MM.1S (cell line): ENCODE results near the gene SNTB2.

Source experiments
- DNase-seq: peaks from one replicate; pipeline ENCODE4 v3.0.0-alpha.2; 2015
- H2AFZ ChIP-seq: fragments of 300-600 bp; sonication (generic); 2 replicates; pipeline ENCODE4 v1.6.0; 2016; ENCODE audit warnings: antibody characterized with exemption, low read length
- H3F3A ChIP-seq: fragments of 300-600 bp; sonication (generic); 2 replicates; pipeline ENCODE4 v1.6.1; 2016; ENCODE audit warnings: mild to moderate bottlenecking, antibody characterized with exemption, low read length, moderate library complexity, mixed read lengths; ENCODE audit not compliant: insufficient read depth
- H3K27ac ChIP-seq: fragments of 300-600 bp; sonication (generic); 2 replicates; pipeline ENCODE4 v1.5.1; 2016; ENCODE audit warnings: mild to moderate bottlenecking, low read length
- H3K27me3 ChIP-seq: fragments of 300-600 bp; sonication (generic); replicated peaks from 2 replicates; pipeline ENCODE4 v1.6.0; 2016; ENCODE audit warnings: low read length; ENCODE audit not compliant: insufficient read depth
- H3K36me3 ChIP-seq: fragments of 300-600 bp; sonication (generic); replicated peaks from 2 replicates; pipeline ENCODE4 v1.6.1; 2016; ENCODE audit warnings: mild to moderate bottlenecking, low read length, mixed read lengths; ENCODE audit not compliant: insufficient read depth
- H3K4me1 ChIP-seq: fragments of 300-600 bp; sonication (generic); 2 replicates; pipeline ENCODE4 v1.6.1; 2016; ENCODE audit warnings: low read length, mixed read lengths
- H3K4me2 ChIP-seq: fragments of 300-600 bp; sonication (generic); 2 replicates; pipeline ENCODE4 v1.6.0; 2016; ENCODE audit warnings: low read depth, low read length
- H3K4me3 ChIP-seq: fragments of 300-600 bp; sonication (generic); 2 replicates; pipeline ENCODE4 v1.5.1; 2016; ENCODE audit warnings: low read length, mixed read lengths
- H3K79me2 ChIP-seq: fragments of 300-600 bp; sonication (generic); 2 replicates; pipeline ENCODE4 v1.6.1; 2016; ENCODE audit warnings: mixed run types, low read length, mixed read lengths
- H3K9ac ChIP-seq: fragments of 300-600 bp; sonication (generic); 2 replicates; pipeline ENCODE4 v1.6.1; 2016; ENCODE audit warnings: low read length, mixed read lengths
- H3K9me2 ChIP-seq: fragments of 300-600 bp; sonication (generic); replicated peaks from 2 replicates; pipeline ENCODE4 v1.6.1; 2016; ENCODE audit warnings: mild to moderate bottlenecking, low read length, mixed read lengths; ENCODE audit not compliant: insufficient read depth
- H3K9me3 ChIP-seq: fragments of 300-600 bp; sonication (generic); replicated peaks from 2 replicates; pipeline ENCODE4 v1.6.1; 2016; ENCODE audit warnings: mild to moderate bottlenecking, low read length, mixed read lengths; ENCODE audit not compliant: insufficient read depth
- H4K20me1 ChIP-seq: fragments of 300-600 bp; sonication (generic); 2 replicates; pipeline ENCODE4 v1.6.1; 2016; ENCODE audit warnings: mild to moderate bottlenecking, low read length, moderate library complexity, mixed read lengths; ENCODE audit not compliant: insufficient read depth
- CTCF ChIP-seq: fragments of 300-600 bp; sonication (generic); IDR thresholded peaks from 2 replicates; pipeline ENCODE4 v1.5.1; 2016; ENCODE audit warnings: antibody characterized with exemption, low read length, mixed read lengths
- EZH2 ChIP-seq: fragments of 300-600 bp; sonication (generic); optimal IDR thresholded peaks from 2 replicates; pipeline ENCODE3; 2017; ENCODE audit warnings: low read depth, mild to moderate bottlenecking, antibody characterized with exemption, low read length, mixed read lengths
- EZH2phosphoT487 ChIP-seq: fragments of 300-600 bp; sonication (generic); IDR thresholded peaks from 2 replicates; pipeline ENCODE4 v1.6.1; 2018; ENCODE audit warnings: antibody characterized with exemption, low read length

The SNTB2 gene

GRCh38 chr16:69326172-69326873, 139.4 kb downstream of the SNTB2 start:
- H3K27ac ChIP-seq: no peak overlapping the region
- H3K9ac ChIP-seq: no peak overlapping the region
- no peak overlapping the region for H2AFZ ChIP-seq
- no peaks in the 10 kb centered on the region for H3K9me3 ChIP-seq
- TF ChIP-seq EZH2phosphoT487 (no peak), CTCF (no peak)
- DNase-seq: no peak
- H3K4me1 ChIP-seq: peaks cover 19% of the 10 kb centered on the region
- H4K20me1 ChIP-seq: no peaks in the 10 kb centered on the region; the same call in 1 of the 2 replicates
- H3K4me3 ChIP-seq: no peak overlapping the region
- peaks cover 9% of the 10 kb centered on the region for H3F3A ChIP-seq
- H3K27me3 ChIP-seq: no peaks in the 10 kb centered on the region
- no peak overlapping the region; the same call in 1 of the 2 replicates for H3K4me2 ChIP-seq
- peaks cover 82% of the 10 kb centered on the region for H3K79me2 ChIP-seq
- H3K9me2 ChIP-seq: no peaks in the 10 kb centered on the region
- peaks cover 10% of the 10 kb centered on the region for H3K36me3 ChIP-seq

- Histone ChIP-seq H3K27me3 (no peaks in the 10 kb centered on the region), H4K20me1 (no peaks in the 10 kb centered on the region; the same call in 1 of the 2 replicates), H2AFZ (no peak overlapping the region), H3K9ac (no peak overlapping the region), H3K4me1 (peaks cover 19% of the 10 kb centered on the region), H3F3A (peaks cover 9% of the 10 kb centered on the region), H3K9me2 (no peaks in the 10 kb centered on the region), H3K36me3 (peaks cover 14% of the 10 kb centered on the region), H3K27ac (no peak overlapping the region), H3K9me3 (no peaks in the 10 kb centered on the region), H3K4me2 (peak overlapping the region; percentile 100; the same call in 1 of the 2 replicates), H3K79me2 (peaks cover 72% of the 10 kb centered on the region), H3K4me3 (no peak overlapping the region)
- no peak for DNase-seq
- no peak for TF ChIP-seq EZH2
- no peak for TF ChIP-seq EZH2phosphoT487
- no peak for TF ChIP-seq CTCF
These were observed 140.8 kb downstream of the SNTB2 start for GRCh38 chr16:69327585-69328310.

- Histone ChIP-seq H3K9ac (peak overlapping the region; percentile 69; the same call in 1 of the 2 replicates), H2AFZ (no peak overlapping the region), H3K36me3 (peaks cover 14% of the 10 kb centered on the region), H3K27me3 (no peaks in the 10 kb centered on the region), H3F3A (peaks cover 9% of the 10 kb centered on the region), H3K9me3 (no peaks in the 10 kb centered on the region), H3K79me2 (peaks cover 62% of the 10 kb centered on the region), H3K4me1 (peaks cover 19% of the 10 kb centered on the region), H4K20me1 (no peaks in the 10 kb centered on the region; the same call in 1 of the 2 replicates), H3K4me2 (peak overlapping the region; percentile 100), H3K9me2 (no peaks in the 10 kb centered on the region), H3K4me3 (peak overlapping the region; percentile 92), H3K27ac (no peak overlapping the region)
- TF ChIP-seq CTCF: no peak
- no peak for TF ChIP-seq EZH2
- no peak for TF ChIP-seq EZH2phosphoT487
- DNase-seq: no peak
These were observed 141.9 kb downstream of the SNTB2 start for GRCh38 chr16:69328854-69329316.
